Cardiac fibroblast (primary cell): ENCODE results near the gene TRABD2B.

Experiments
- DNase-seq, 2 donors: peaks; one replicate each; pipeline versions ENCODE4 v3.0.0 to v3.0.0-alpha.2; 2010; ENCODE audit warnings: low read depth in 2 of 2
- H3K4me3 ChIP-seq, 2 donors: replicated peaks in 1 of 2; 1 replicate in 1 of 2; 2 replicates in 1 of 2; pipeline ENCODE4 v1.5.1; 2011; ENCODE audit warnings: low read depth in 2 of 2, low read length in 2 of 2, mild to moderate bottlenecking in 2 of 2, moderate library complexity in 1 of 2
- CTCF ChIP-seq: IDR thresholded peaks from one replicate; pipeline ENCODE4 v1.5.1; 2011; ENCODE audit warnings: low read depth, mild to moderate bottlenecking, low read length, inconsistent platforms

TRABD2B gene

GRCh38 chr1:47712596-47713299 is 284.4 kb downstream of the TRABD2B start:
- TF ChIP-seq CTCF: no peak
- no peak for DNase-seq
- no peak overlapping the region for H3K4me3 ChIP-seq

GRCh38 chr1:47711848-47712492 is 285.2 kb downstream of the TRABD2B start:
- H3K4me3 ChIP-seq: no peak overlapping the region
- no peak for DNase-seq
- no peak for TF ChIP-seq CTCF

GRCh38 chr1:47711184-47711847 is 285.9 kb downstream of the TRABD2B start:
- no peak for TF ChIP-seq CTCF

More at GRCh38 chr1:47711184-47711847, 285.9 kb downstream of the TRABD2B start:
- DNase-seq: no peak
- H3K4me3 ChIP-seq: no peak overlapping the region
